ENCODE data around the gene LCE7A.

LCE7A gene

GRCh38 chr1:152880907-152881306, 21.1 kb downstream of the LCE7A start:
- no peak for FAIRE-seq

GRCh38 chr1:152884085-152884484, 24.3 kb downstream of the LCE7A start:
- no peak for FAIRE-seq

GRCh38 chr1:152884506-152884905, 24.7 kb downstream of the LCE7A start:
- FAIRE-seq = no peak

GRCh38 chr1:152884966-152885624, 25.3 kb downstream of the LCE7A start:
- FAIRE-seq = no peak

GRCh38 chr1:152886085-152886484, 26.3 kb downstream of the LCE7A start:
- FAIRE-seq = no peak

- no peak for FAIRE-seq
Observed at GRCh38 chr1:152886758-152887409, 27.1 kb downstream of the LCE7A start.

GRCh38 chr1:152888126-152888525, 28.3 kb downstream of the LCE7A start:
- FAIRE-seq = no peak

GRCh38 chr1:152899027-152899426, 39.2 kb downstream of the LCE7A start:
- FAIRE-seq = no peak

- FAIRE-seq = no peak
Observed at GRCh38 chr1:152899883-152900282, 40.1 kb downstream of the LCE7A start.

GRCh38 chr1:152901631-152902030, 41.8 kb downstream of the LCE7A start:
- FAIRE-seq = no peak

GRCh38 chr1:152902636-152903035, 42.8 kb downstream of the LCE7A start:
- FAIRE-seq = no peak

GRCh38 chr1:152904688-152905440, 45.1 kb downstream of the LCE7A start:
- FAIRE-seq = no peak

- FAIRE-seq = no peak
Observed at GRCh38 chr1:152906023-152906565, 46.3 kb downstream of the LCE7A start.

- no peak for FAIRE-seq
Observed at GRCh38 chr1:152907686-152908601, 48.1 kb downstream of the LCE7A start, which contains the start of gene IVL. Gene IVL (plus strand): TSS chr1:152908546. CDS start chr1:152909798, 1,252 bp downstream.

- FAIRE-seq = no peak
Observed at GRCh38 chr1:152909206-152909605, 49.4 kb downstream of the LCE7A start.

Measured in islet of Langerhans (tissue), 1 donor.